Progenitor cell of endocrine pancreas (in vitro differentiated cells): ENCODE measurements around the gene RAB6A. TPM values are rescaled to one million over a fixed set of nuclear protein-coding genes. Genes with fewer than 3 reads are reported as not detected.

Experiments used
- DNase-seq: peaks from one replicate; pipeline ENCODE4 v3.0.0; 2021; ENCODE audit warnings: low spot score; ENCODE audit not compliant: unreplicated experiment
- H3K27ac Mint-ChIP-seq: 2 replicates; pipeline ENCODE4 v1.8.0; 2021; ENCODE audit warnings: mild to moderate bottlenecking, moderate library complexity, mixed read lengths
- H3K27me3 Mint-ChIP-seq: 2 replicates; pipeline ENCODE4 v1.8.0; 2021; ENCODE audit warnings: mixed read lengths
- H3K36me3 Mint-ChIP-seq: 2 replicates; pipeline ENCODE4 v1.8.0; 2022; ENCODE audit warnings: mixed read lengths; ENCODE audit not compliant: insufficient read depth
- H3K4me1 Mint-ChIP-seq: 2 replicates; pipeline ENCODE4 v1.8.0; 2021; ENCODE audit warnings: low read depth, mixed read lengths
- H3K4me3 Mint-ChIP-seq: 2 replicates; pipeline ENCODE4 v1.8.0; 2021; ENCODE audit warnings: low read depth, mild to moderate bottlenecking, moderate library complexity, mixed read lengths
- H3K9me3 Mint-ChIP-seq: 2 replicates; pipeline ENCODE4 v1.8.0; 2021; ENCODE audit warnings: low read depth, mixed read lengths
- total RNA-seq: library from RNA; stranded (reverse); gene quantifications from 2 replicates; pipeline ENCODE4 v1.2.1, GENCODE V29; 2021
- TF ChIP-seq, protein P1 (sequence below): fragments of 200-600 bp; sonication (generic); IDR thresholded peaks from one replicate; pipeline ENCODE4 v1.5.0; 2021; ENCODE audit warnings: antibody characterized with exemption, mild to moderate bottlenecking; ENCODE audit not compliant: unreplicated experiment

RAB6A gene
- total RNA-seq, 1 donor from 2014 or later = 88.6 TPM

DNA sequence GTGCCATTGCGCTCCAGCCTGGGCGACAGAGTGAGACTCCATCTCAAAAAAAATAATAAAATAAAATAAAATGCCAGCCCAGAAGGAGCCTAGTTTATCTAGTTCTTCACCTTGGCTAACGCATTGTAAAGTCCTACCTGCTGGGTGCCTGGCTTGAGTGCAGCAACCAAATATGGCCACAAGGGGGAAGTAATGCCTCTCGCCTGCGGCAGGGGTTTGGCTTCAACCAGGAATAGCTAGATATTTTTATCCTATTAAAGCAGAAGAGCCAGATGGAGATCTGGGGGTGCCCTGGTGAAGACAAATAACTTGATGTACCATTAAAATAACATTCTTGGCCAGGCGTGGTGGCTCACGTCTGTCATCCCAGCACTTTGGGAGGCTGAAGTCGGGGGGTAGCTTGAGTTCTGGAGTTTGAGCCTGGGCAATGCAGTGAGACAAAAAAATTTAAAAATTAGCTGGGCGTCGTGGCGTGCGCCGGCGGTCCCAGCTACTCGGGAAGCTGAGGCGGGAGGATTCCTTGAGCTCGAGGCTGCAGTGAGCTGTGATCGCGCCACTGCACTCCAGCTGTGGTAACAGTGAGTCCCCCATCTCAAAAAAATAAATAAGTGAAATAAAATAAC lies 135.1 kb downstream of the RAB6A start:
- H3K27me3 Mint-ChIP-seq = peaks cover 24% of the 10 kb centered on the region
- peak; percentile 52 for DNase-seq
- TF ChIP-seq, protein P1, sequence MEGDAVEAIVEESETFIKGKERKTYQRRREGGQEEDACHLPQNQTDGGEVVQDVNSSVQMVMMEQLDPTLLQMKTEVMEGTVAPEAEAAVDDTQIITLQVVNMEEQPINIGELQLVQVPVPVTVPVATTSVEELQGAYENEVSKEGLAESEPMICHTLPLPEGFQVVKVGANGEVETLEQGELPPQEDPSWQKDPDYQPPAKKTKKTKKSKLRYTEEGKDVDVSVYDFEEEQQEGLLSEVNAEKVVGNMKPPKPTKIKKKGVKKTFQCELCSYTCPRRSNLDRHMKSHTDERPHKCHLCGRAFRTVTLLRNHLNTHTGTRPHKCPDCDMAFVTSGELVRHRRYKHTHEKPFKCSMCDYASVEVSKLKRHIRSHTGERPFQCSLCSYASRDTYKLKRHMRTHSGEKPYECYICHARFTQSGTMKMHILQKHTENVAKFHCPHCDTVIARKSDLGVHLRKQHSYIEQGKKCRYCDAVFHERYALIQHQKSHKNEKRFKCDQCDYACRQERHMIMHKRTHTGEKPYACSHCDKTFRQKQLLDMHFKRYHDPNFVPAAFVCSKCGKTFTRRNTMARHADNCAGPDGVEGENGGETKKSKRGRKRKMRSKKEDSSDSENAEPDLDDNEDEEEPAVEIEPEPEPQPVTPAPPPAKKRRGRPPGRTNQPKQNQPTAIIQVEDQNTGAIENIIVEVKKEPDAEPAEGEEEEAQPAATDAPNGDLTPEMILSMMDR = peak; percentile 94
- no peak overlapping the region for H3K27ac Mint-ChIP-seq
- H3K9me3 Mint-ChIP-seq = peaks cover 8% of the 10 kb centered on the region
- H3K4me1 Mint-ChIP-seq = peaks cover 2% of the 10 kb centered on the region
- no peak overlapping the region for H3K4me3 Mint-ChIP-seq
- H3K36me3 Mint-ChIP-seq = peaks cover 3% of the 10 kb centered on the region

Other genes with a start within 250 kb of the RAB6A start
- 45.2 and 50.8 TPM in 2 replicates for gene FAM168A, start 163.0 kb downstream of the RAB6A start, total RNA-seq
- 110 and 117 TPM in 2 replicates for gene PLEKHB1, start 114.5 kb downstream of the RAB6A start, total RNA-seq
- gene MRPL48, start 26.8 kb upstream of the RAB6A start, total RNA-seq = 31.5 and 34.7 TPM in 2 replicates
- gene COA4, start 115.8 kb upstream of the RAB6A start, total RNA-seq = 71.3 and 75.8 TPM in 2 replicates
- gene PAAF1, start 115.9 kb upstream of the RAB6A start, total RNA-seq = 29.3 and 30.8 TPM in 2 replicates
- 1.1 and 1.4 TPM in 2 replicates for gene DNAJB13, start 190.0 kb upstream of the RAB6A start, total RNA-seq
- gene UCP2, start 221.8 kb upstream of the RAB6A start, total RNA-seq = 89.9 and 103 TPM in 2 replicates
- 4.3 and 5.2 TPM in 2 replicates for gene UCP3, start 248.0 kb upstream of the RAB6A start, total RNA-seq